ENCODE results near the gene DTHD1. TPM values are rescaled to one million over a fixed set of nuclear protein-coding genes. Genes with fewer than 3 reads are reported as not detected.

Gene DTHD1
- total RNA-seq, 3 donors from 2014 or later = 0.12 to 0.55 (median 0.22) TPM

- ATAC-seq = no peak
- Histone ChIP-seq H3K4me1 (ENCODE audit: low read depth) (no peaks in the 10 kb centered on the region), H3K9me3 (no peaks in the 10 kb centered on the region), H3K36me3 (ENCODE audit: low read depth) (no peaks in the 10 kb centered on the region), H3K4me3 (no peak overlapping the region)
- TF ChIP-seq, protein P1, sequence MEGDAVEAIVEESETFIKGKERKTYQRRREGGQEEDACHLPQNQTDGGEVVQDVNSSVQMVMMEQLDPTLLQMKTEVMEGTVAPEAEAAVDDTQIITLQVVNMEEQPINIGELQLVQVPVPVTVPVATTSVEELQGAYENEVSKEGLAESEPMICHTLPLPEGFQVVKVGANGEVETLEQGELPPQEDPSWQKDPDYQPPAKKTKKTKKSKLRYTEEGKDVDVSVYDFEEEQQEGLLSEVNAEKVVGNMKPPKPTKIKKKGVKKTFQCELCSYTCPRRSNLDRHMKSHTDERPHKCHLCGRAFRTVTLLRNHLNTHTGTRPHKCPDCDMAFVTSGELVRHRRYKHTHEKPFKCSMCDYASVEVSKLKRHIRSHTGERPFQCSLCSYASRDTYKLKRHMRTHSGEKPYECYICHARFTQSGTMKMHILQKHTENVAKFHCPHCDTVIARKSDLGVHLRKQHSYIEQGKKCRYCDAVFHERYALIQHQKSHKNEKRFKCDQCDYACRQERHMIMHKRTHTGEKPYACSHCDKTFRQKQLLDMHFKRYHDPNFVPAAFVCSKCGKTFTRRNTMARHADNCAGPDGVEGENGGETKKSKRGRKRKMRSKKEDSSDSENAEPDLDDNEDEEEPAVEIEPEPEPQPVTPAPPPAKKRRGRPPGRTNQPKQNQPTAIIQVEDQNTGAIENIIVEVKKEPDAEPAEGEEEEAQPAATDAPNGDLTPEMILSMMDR (IDR thresholded peaks at IDR 0.05) = no peak
- intact Hi-C loops (cut with DNase I, micrococcal nuclease) = no loop called here
- DNase-seq = no peak
Observed at GRCh38 chr4:36292556-36293188, 11.3 kb downstream of the DTHD1 start.

- Histone ChIP-seq H3K36me3 (ENCODE audit: low read depth) (no peaks in the 10 kb centered on the region), H3K4me3 (no peak overlapping the region), H3K4me1 (ENCODE audit: low read depth) (no peaks in the 10 kb centered on the region), H3K9me3 (no peaks in the 10 kb centered on the region)
- TF ChIP-seq, protein P1 (IDR thresholded peaks at IDR 0.05) = no peak
- no peak for DNase-seq
- intact Hi-C loops (cut with DNase I, micrococcal nuclease) = no loop called here
- no peak for ATAC-seq
Observed at GRCh38 chr4:36301127-36301526, 19.7 kb downstream of the DTHD1 start.

- H3K4me1 ChIP-seq (ENCODE audit: low read depth) = no peaks in the 10 kb centered on the region
- intact Hi-C loops (cut with DNase I, micrococcal nuclease) = no loop called here
- no peaks in the 10 kb centered on the region for H3K9me3 ChIP-seq
- TF ChIP-seq, protein P1 (IDR thresholded peaks at IDR 0.05) = no peak
- no peak for ATAC-seq
- no peak overlapping the region for H3K4me3 ChIP-seq
- DNase-seq = no peak
- H3K36me3 ChIP-seq (ENCODE audit: low read depth) = no peaks in the 10 kb centered on the region
Observed at GRCh38 chr4:36303426-36304137, 22.2 kb downstream of the DTHD1 start.

DNA sequence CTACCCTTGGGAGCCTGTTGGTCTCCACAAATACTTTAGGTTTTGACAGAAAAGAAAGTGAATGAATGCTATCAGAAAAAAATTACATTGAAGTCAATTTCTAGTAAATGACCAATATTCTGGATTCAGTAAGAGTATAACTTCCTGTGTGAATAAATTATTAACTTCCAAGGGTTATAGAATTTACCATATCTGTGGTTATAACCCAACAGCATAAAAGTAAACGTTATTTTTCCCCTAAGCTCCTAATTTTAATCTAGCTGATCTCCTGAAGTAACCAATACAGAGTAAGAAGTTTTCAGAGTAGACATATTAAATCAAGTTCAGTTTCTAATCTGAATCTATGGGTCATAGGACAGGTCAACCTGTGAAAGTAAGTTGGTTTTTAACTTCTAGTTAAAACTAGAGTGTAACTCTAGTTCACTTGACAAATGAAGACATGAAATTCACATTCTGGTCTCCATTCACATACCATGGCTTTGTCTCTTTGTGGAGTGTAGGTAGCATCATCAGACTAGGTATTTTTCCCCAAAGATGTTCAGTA, 22.8 kb downstream of the DTHD1 start:
- no peak overlapping the region for H3K4me3 ChIP-seq
- H3K36me3 ChIP-seq (ENCODE audit: low read depth) = no peaks in the 10 kb centered on the region
- DNase-seq (no peak), ATAC-seq (no peak)
- TF ChIP-seq, protein P1 (IDR thresholded peaks at IDR 0.05) = no peak
- H3K4me1 ChIP-seq (ENCODE audit: low read depth) = no peaks in the 10 kb centered on the region
- intact Hi-C loops (cut with DNase I, micrococcal nuclease) = no loop called here
- H3K9me3 ChIP-seq = no peaks in the 10 kb centered on the region

GRCh38 chr4:36308150-36308549, 26.7 kb downstream of the DTHD1 start:
- intact Hi-C loops (cut with DNase I, micrococcal nuclease) = no loop called here
- Histone ChIP-seq H3K9me3 (no peaks in the 10 kb centered on the region), H3K4me3 (no peak overlapping the region), H3K4me1 (ENCODE audit: low read depth) (no peaks in the 10 kb centered on the region), H3K36me3 (ENCODE audit: low read depth) (no peaks in the 10 kb centered on the region)
- no peak for ATAC-seq
- TF ChIP-seq, protein P1 (IDR thresholded peaks at IDR 0.05) = no peak
- DNase-seq = no peak

Data from mucosa of descending colon (tissue), 3 donors.